B cell (primary cell): ENCODE measurements around the gene KLHDC8A. TPM values are rescaled to one million over a fixed set of nuclear protein-coding genes. Genes with fewer than 3 reads are reported as not detected.

Experiments
- ATAC-seq: fragments of 200-7000 bp; cut with Tn5 transposase; one replicate; pipeline ENCODE4 v1.10.0; 2021; ENCODE audit warnings: low read depth, mild to moderate bottlenecking, moderate number of reproducible peaks, moderate library complexity
- CTCF ChIA-PET: fragments of 350-600 bp; sonication (Branson Sonifier 250); formaldehyde crosslinking; loops from one replicate; lab custom pipeline; 2021; ENCODE audit warnings: antibody characterized with exemption, inconsistent platforms; lab: Charles Lee
- POLR2A ChIA-PET: fragments of 350-600 bp; sonication (Branson Sonifier 250); formaldehyde crosslinking; loops from one replicate; lab custom pipeline; 2021; ENCODE audit warnings: antibody characterized with exemption; lab: Charles Lee
- DNase-seq: peaks from one replicate; pipeline ENCODE4 v3.0.0; 2013
- H2AFZ ChIP-seq: 2 replicates; pipeline ENCODE4 v1.6.1; 2012; ENCODE audit warnings: mild to moderate bottlenecking, low read depth, low read length; ENCODE audit not compliant: insufficient read depth, poor library complexity, severe bottlenecking
- H3K27ac ChIP-seq, 2 donors: 1 replicate in 1 of 2; 2 replicates in 1 of 2; pipeline ENCODE4 v1.5.1; 2012 to 2013; ENCODE audit warnings: low read length in 2 of 2, mild to moderate bottlenecking in 2 of 2, moderate library complexity in 1 of 2
- H3K27me3 ChIP-seq, 4 experiments: fragments of 200-600 bp in 1 of 4; sonication (generic) in 1 of 4; replicated peaks in 1 of 4; 1 replicate in 2 of 4; 2 replicates in 2 of 4; pipeline versions ENCODE4 v1.6.1 to v1.7.0; 2013 to 2016; ENCODE audit warnings: low read length in 3 of 4, mild to moderate bottlenecking in 2 of 4, mixed read lengths in 1 of 4, moderate library complexity in 1 of 4; ENCODE audit not compliant: insufficient read depth in 4 of 4, control insufficient read depth in 3 of 4; ENCODE audit errors: control extremely low read depth in 1 of 4
- H3K36me3 ChIP-seq, 2 experiments: replicated peaks in 1 of 2; 1 replicate in 1 of 2; 2 replicates in 1 of 2; pipeline versions ENCODE4 v1.6.1 to v1.7.1; 2013; ENCODE audit warnings: low read length in 1 of 2; ENCODE audit not compliant: insufficient read depth in 2 of 2, control insufficient read depth in 1 of 2; ENCODE audit errors: control extremely low read depth in 1 of 2, extremely low read depth in 1 of 2
- H3K4me1 ChIP-seq, 2 donors: fragments of 200-600 bp in 1 of 2; sonication (generic) in 1 of 2; 1 replicate in 1 of 2; 2 replicates in 1 of 2; pipeline versions ENCODE4 v1.5.1 to v1.6.1; 2013 to 2017; ENCODE audit warnings: low read length in 2 of 2; ENCODE audit not compliant: control insufficient read depth in 2 of 2, insufficient read depth in 2 of 2
- H3K4me2 ChIP-seq: replicated peaks from 2 replicates; pipeline ENCODE3; 2012; ENCODE audit warnings: mild to moderate bottlenecking, low read depth, low read length; ENCODE audit not compliant: poor library complexity, severe bottlenecking
- H3K4me3 ChIP-seq, 5 experiments: fragments of 200-600 bp in 1 of 5; sonication (generic) in 1 of 5; 1 replicate in 3 of 5; 2 replicates in 2 of 5; pipeline versions ENCODE4 v1.5.1 to v1.7.0; 2011 to 2016; ENCODE audit warnings: low read length in 4 of 5, mild to moderate bottlenecking in 4 of 5, low read depth in 2 of 5, control low read depth in 1 of 5, moderate library complexity in 1 of 5; ENCODE audit not compliant: insufficient read depth in 1 of 5; ENCODE audit errors: control extremely low read depth in 1 of 5, extremely low read depth in 1 of 5
- H3K79me2 ChIP-seq: fragments of 200-600 bp; sonication (generic); one replicate; pipeline ENCODE4 v1.6.0; 2016; ENCODE audit warnings: low read length; ENCODE audit not compliant: control insufficient read depth, insufficient read depth
- H3K9ac ChIP-seq: fragments of 200-600 bp; sonication (generic); 2 replicates; pipeline ENCODE4 v1.6.1; 2017; ENCODE audit warnings: mild to moderate bottlenecking, low read length, moderate library complexity
- H3K9me3 ChIP-seq, 3 donors: one replicate each; pipeline versions ENCODE4 v1.6.1 to v1.7.1; 2013; ENCODE audit warnings: low read length in 2 of 3; ENCODE audit not compliant: control insufficient read depth in 2 of 3, insufficient read depth in 1 of 3; ENCODE audit errors: control extremely low read depth in 1 of 3
- H4K20me1 ChIP-seq: 2 replicates; pipeline ENCODE4 v1.6.0; 2012; ENCODE audit warnings: mild to moderate bottlenecking, low read length; ENCODE audit not compliant: insufficient read depth, control insufficient read depth, poor library complexity, severe bottlenecking
- H3K27ac Mint-ChIP-seq: one replicate; pipeline ENCODE4 v1.8.0; 2021; ENCODE audit warnings: mixed read lengths
- H3K27me3 Mint-ChIP-seq: one replicate; pipeline ENCODE4 v1.8.0; 2021; ENCODE audit warnings: mixed read lengths
- H3K4me1 Mint-ChIP-seq: one replicate; pipeline ENCODE4 v1.8.0; 2021; ENCODE audit warnings: mixed read lengths
- H3K4me3 Mint-ChIP-seq: one replicate; pipeline ENCODE4 v1.8.0; 2021; ENCODE audit warnings: mixed read lengths
- H3K9me3 Mint-ChIP-seq: one replicate; pipeline ENCODE4 v1.8.0; 2022; ENCODE audit warnings: mixed read lengths; ENCODE audit not compliant: insufficient read depth
- CTCF ChIP-seq: fragments of 200-600 bp; IDR thresholded peaks from one replicate; pipeline ENCODE4 v1.8.0; 2022; ENCODE audit warnings: antibody characterized with exemption, mild to moderate bottlenecking
- EZH2 ChIP-seq: IDR thresholded peaks from 2 replicates; pipeline ENCODE4 v1.6.1; 2012; ENCODE audit warnings: borderline replicate concordance, low read depth, mild to moderate bottlenecking, moderate library complexity, low read length; ENCODE audit not compliant: insufficient read depth, poor library complexity, severe bottlenecking
- WGBS: methylation state at CpG from one replicate; pipeline ENCODE4 v1.1.5; 2013; ENCODE audit warnings: missing lambda C conversion rate; ENCODE audit not compliant: insufficient coverage; 5-methylcytosine and 5-hydroxymethylcytosine counted together
- intact Hi-C: fragments of 100-400 bp; cut with micrococcal nuclease; formaldehyde crosslinking; loops from one replicate; pipeline ENCODE4 v1.10.0; 2022
- polyA plus RNA-seq: library from polyadenylated mRNA; depleted of rRNA; stranded (reverse); fragments of >200 nt; gene quantifications from 2 replicates; pipeline ENCODE4 v1.2.3, GENCODE V29; 2012
- total RNA-seq, 2 donors: library from RNA; stranded (reverse); fragments of 120-200 nt in 1 of 2; gene quantifications; 1 replicate in 1 of 2; 2 replicates in 1 of 2; pipeline versions ENCODE4 v1.2.3 to v1.2.4, GENCODE V29; 2013 to 2022

KLHDC8A gene
- total and polyA plus RNA-seq, 2 donors (not counting 1 experiment from before 2014, with no cell fraction given): 0.39 to 0.60 TPM

- Histone ChIP-seq H3K4me1 (peaks cover 0 to 5% of the 10 kb centered on the region in 2 donors), H4K20me1 (no peaks in the 10 kb centered on the region), H3K9me3 (no peaks in the 10 kb centered on the region), H3K9ac (no peak overlapping the region), H3K36me3 (no peaks in the 10 kb centered on the region), H3K4me2 (no peak overlapping the region), H3K79me2 (no peaks in the 10 kb centered on the region), H3K27ac (no peak overlapping the region), H2AFZ (no peak overlapping the region), H3K4me3 (no peak overlapping the region), H3K27me3 (peaks cover 0 to 4% (median 0%) of the 10 kb centered on the region in 4 experiments)
- no peak for TF ChIP-seq EZH2
- no peak for TF ChIP-seq CTCF
- ChIA-PET POLR2A (no interaction called here), CTCF (interaction anchor here (1.5 to 2.5 kb wide), 2 partner anchors 10 to 128 kb away, joined by 4 to 10 read pairs; no protein-coding TSS in a partner anchor)
- ATAC-seq (no peak), DNase-seq (no peak)
- Mint-ChIP-seq H3K27ac (no peak overlapping the region), H3K4me1 (peaks cover 4% of the 10 kb centered on the region), H3K4me3 (no peak overlapping the region), H3K9me3 (no peaks in the 10 kb centered on the region), H3K27me3 (peaks cover 20% of the 10 kb centered on the region)
- intact Hi-C loops: no loop called here
- 85% methylated on average over 4 of the region's 4 CpGs for WGBS
Observed at GRCh38 chr1:205360891-205361290, 4.2 kb upstream of the KLHDC8A start.

GRCh38 chr1:205359771-205360565 lies 3.2 kb upstream of the KLHDC8A start:
- Histone ChIP-seq H3K4me3 (no peak overlapping the region), H3K4me2 (no peak overlapping the region), H2AFZ (no peak overlapping the region), H3K9ac (no peak overlapping the region), H4K20me1 (no peaks in the 10 kb centered on the region), H3K4me1 (peaks cover 0 to 5% of the 10 kb centered on the region in 2 donors), H3K27ac (no peak overlapping the region), H3K36me3 (no peaks in the 10 kb centered on the region), H3K27me3 (peaks cover 0 to 4% (median 0%) of the 10 kb centered on the region in 4 experiments), H3K79me2 (no peaks in the 10 kb centered on the region), H3K9me3 (no peaks in the 10 kb centered on the region)
- H3K4me1 Mint-ChIP-seq: peaks cover 4% of the 10 kb centered on the region
- TF ChIP-seq CTCF (no peak), EZH2 (no peak)
- POLR2A ChIA-PET: no interaction called here
- H3K27me3 Mint-ChIP-seq: peaks cover 16% of the 10 kb centered on the region
- 82% methylated on average over 10 of the region's 11 CpGs for WGBS
- intact Hi-C loops: no loop called here
- CTCF ChIA-PET: interaction anchor here (1.5 to 2.5 kb wide), 2 partner anchors 9 to 129 kb away, joined by 4 to 10 read pairs; no protein-coding TSS in a partner anchor
- H3K9me3 Mint-ChIP-seq: no peaks in the 10 kb centered on the region
- DNase-seq (no peak), ATAC-seq (no peak)
- no peak overlapping the region for H3K27ac Mint-ChIP-seq
- H3K4me3 Mint-ChIP-seq: no peak overlapping the region
